BLaER1 treated with 17β-estradiol and CSF1 and Interleukin-3, amounts not matched to agents 10 nM and 100 nM (cell line): Measurements from ENCODE around the gene SMIM36.
"Not testable (repeated sequence)": the region's sequence is repeated elsewhere in the genome, so short reads cannot be mapped to it uniquely, and the experiment has no call there.

Source experiments
- H3K27ac ChIP-seq, 11 experiments: shearing (Covaris generic); formaldehyde crosslinking; 2 replicates each; pipeline ENCODE4 v1.8.1; 2022
- H3K27me3 ChIP-seq, 11 experiments: shearing (Covaris generic); formaldehyde crosslinking; 2 replicates each; pipeline ENCODE4 v1.8.1; 2022
- H3K36me3 ChIP-seq, 11 experiments: shearing (Covaris generic); formaldehyde crosslinking; 2 replicates each; pipeline ENCODE4 v1.8.1; 2022
- H3K4me1 ChIP-seq, 10 experiments: shearing (Covaris generic); formaldehyde crosslinking; 2 replicates each; pipeline ENCODE4 v1.8.1; 2022
- H3K4me2 ChIP-seq, 11 experiments: shearing (Covaris generic); formaldehyde crosslinking; 2 replicates each; pipeline ENCODE4 v1.8.1; 2022
- H3K4me3 ChIP-seq, 10 experiments: shearing (Covaris generic); formaldehyde crosslinking; 2 replicates each; pipeline ENCODE4 v1.8.1; 2022
- H3K9ac ChIP-seq, 11 experiments: shearing (Covaris generic); formaldehyde crosslinking; 2 replicates each; pipeline ENCODE4 v1.8.1; 2022
- H3K9me3 ChIP-seq, 11 experiments: shearing (Covaris generic); formaldehyde crosslinking; replicated peaks in 1 of 11; 2 replicates each; pipeline ENCODE4 v1.8.1; 2022
- H4K20me1 ChIP-seq, 11 experiments: shearing (Covaris generic); formaldehyde crosslinking; 2 replicates each; pipeline ENCODE4 v1.8.1; 2022
- Cebpa-rat ChIP-seq, 11 experiments: shearing (Covaris generic); IDR thresholded peaks; 2 replicates each; pipeline ENCODE4 v1.8.1; 2022

SMIM36 gene

DNA sequence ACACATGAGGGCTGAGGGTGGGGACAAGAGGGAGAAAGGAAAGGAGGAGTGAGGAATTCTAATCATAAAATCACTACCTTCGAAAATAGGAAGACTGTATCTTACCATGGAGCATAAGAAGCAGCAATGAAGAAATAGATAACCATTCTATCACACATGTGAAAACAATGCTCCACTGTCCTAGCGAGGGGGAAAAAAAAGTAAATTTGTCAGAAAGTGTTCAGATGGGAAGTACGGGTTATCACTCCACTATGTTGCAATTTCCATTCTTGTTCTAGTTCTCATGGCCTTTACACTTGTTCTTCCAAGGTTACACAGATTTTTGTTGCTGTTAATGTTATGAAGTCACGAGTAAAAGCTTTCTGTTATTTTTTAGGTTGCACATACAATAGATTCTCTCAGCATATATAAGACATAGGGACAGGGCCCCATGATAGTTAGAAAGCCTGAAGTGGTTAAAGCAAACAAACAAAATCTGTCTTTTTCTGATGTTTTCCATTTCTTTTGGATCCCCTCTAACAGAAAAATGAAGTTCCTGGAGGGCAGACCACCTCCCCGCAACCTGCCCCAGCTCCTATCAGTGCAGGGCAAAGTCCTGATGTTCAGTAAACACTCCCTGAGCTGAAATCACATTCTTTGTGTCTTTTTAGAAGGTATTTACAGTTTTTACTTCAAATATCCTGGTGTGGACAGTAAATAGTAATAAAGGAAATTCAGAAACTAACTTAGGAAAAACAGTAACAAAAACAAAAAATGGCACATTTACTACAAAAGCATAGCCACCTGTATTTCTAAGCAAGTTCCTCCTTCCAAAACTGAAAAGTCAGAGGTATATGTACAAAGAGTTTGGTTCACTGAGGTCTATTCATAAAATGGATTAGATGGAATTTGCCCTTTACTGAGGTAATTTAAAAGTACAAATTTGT lies 103.3 kb downstream of the SMIM36 start:
- no peak overlapping the region for H3K4me2 ChIP-seq
- no peaks in the 10 kb centered on the region for H3K9me3 ChIP-seq
- no peak for TF ChIP-seq Cebpa-rat (IDR thresholded peaks at IDR 0.05)
- H3K9ac ChIP-seq: no peak overlapping the region
- H3K27ac ChIP-seq: no peak overlapping the region
- no peaks in the 10 kb centered on the region for H4K20me1 ChIP-seq
- H3K4me1 ChIP-seq: peaks cover 0 to 20% (median 5%) of the 10 kb centered on the region in 10 experiments; a peak in 8 of 20 replicates
- H3K4me3 ChIP-seq: no peak overlapping the region
- H3K36me3 ChIP-seq: peaks cover 98 to 100% (median 100%) of the 10 kb centered on the region in 11 experiments
- H3K27me3 ChIP-seq: no peaks in the 10 kb centered on the region

DNA sequence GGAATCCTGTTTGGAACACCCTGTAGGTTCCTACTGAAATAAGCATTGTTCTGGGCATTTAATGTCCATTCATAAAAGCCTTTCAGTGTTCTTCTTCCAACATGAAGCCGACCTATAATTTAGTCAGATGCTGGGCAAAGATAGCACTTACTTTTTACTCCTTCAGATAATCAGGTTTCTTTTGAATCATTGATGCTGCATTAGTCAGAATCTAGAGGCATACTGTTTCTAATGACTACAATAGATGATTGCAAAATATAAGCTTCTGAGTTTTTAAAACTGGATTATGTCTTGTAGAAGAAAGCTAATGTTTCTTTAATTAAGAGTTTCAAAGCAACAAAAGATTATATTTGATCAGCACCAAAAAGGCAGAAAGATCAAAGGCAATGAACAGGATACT lies 105.7 kb downstream of the SMIM36 start:
- H3K9me3 ChIP-seq: no peaks in the 10 kb centered on the region
- no peaks in the 10 kb centered on the region for H4K20me1 ChIP-seq
- H3K4me3 ChIP-seq: no peak overlapping the region
- H3K27ac ChIP-seq: no peak overlapping the region
- H3K27me3 ChIP-seq: no peaks in the 10 kb centered on the region
- H3K4me1 ChIP-seq: peaks cover 0 to 20% (median 5%) of the 10 kb centered on the region in 10 experiments; a peak in 8 of 20 replicates
- peaks cover 98 to 100% (median 100%) of the 10 kb centered on the region in 11 experiments for H3K36me3 ChIP-seq
- H3K4me2 ChIP-seq: no peak overlapping the region
- no peak for TF ChIP-seq Cebpa-rat (IDR thresholded peaks at IDR 0.05)
- no peak overlapping the region for H3K9ac ChIP-seq

DNA sequence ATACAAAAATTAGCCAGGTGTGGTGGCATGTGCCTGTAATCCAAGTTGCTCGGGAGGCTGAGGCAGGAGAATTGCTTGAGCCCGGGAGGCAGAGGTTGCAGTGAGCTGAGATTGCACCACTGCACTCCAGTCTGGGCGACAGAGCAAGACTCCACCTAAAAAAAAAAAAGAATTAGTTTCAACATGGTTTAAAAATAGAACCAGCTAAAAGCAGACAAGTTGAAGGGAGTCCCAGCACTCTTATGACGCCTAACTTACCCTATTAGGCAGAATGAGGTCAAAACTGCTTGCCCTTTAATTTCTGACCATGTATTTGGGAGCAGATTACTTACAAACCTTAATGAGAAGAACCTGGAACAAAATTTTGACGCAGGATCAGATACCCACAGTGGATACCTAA lies 107.1 kb downstream of the SMIM36 start:
- not testable (repeated sequence) for H3K27ac ChIP-seq, H3K9me3 ChIP-seq, H3K27me3 ChIP-seq, H4K20me1 ChIP-seq, H3K4me2 ChIP-seq, H3K9ac ChIP-seq, H3K4me3 ChIP-seq, H3K4me1 ChIP-seq
- peaks cover 98 to 100% (median 100%) of the 10 kb centered on the region in 11 experiments for H3K36me3 ChIP-seq

DNA sequence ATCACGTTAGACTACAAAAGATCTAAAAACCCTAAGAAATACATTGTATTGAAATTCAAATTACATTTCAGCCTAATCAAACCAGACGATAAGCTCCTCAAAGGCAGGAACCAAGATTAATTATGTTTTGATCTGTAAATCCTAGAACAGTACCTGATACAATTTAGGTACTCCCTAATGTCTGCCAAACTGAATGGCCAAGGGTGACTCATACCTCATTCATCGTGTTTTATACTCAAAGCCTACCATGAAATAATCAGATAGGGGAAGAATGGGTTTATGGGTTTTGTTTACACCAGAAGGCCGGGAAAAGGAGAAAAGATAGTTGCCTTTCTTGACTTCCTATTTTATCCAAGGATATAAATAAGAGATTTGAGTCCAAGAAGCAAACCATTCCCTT lies 108.9 kb downstream of the SMIM36 start:
- H4K20me1 ChIP-seq: no peaks in the 10 kb centered on the region; a peak in 1 of 22 replicates
- no peak for TF ChIP-seq Cebpa-rat (IDR thresholded peaks at IDR 0.05)
- no peaks in the 10 kb centered on the region for H3K9me3 ChIP-seq
- no peaks in the 10 kb centered on the region for H3K27me3 ChIP-seq
- H3K36me3 ChIP-seq: peaks cover 95 to 100% (median 100%) of the 10 kb centered on the region in 11 experiments
- H3K27ac ChIP-seq: no peak overlapping the region
- peaks cover 0 to 6% (median 0%) of the 10 kb centered on the region in 10 experiments; a peak in 1 of 20 replicates for H3K4me1 ChIP-seq
- no peak overlapping the region for H3K4me3 ChIP-seq
- no peak overlapping the region for H3K9ac ChIP-seq
- no peak overlapping the region for H3K4me2 ChIP-seq
